Measurements from ENCODE around the gene BRI3.

GRCh38 chr7:98281757-98282606 is 496 bp downstream of the BRI3 start:
- no peak for TF ChIP-seq TCF7L2 (IDR thresholded peaks at IDR 0.05; ENCODE audit: borderline replicate concordance, extremely low read depth, insufficient read depth, insufficient read length)
- TF ChIP-seq CTCF (IDR thresholded peaks at IDR 0.05 in 2 of 3, conservative IDR thresholded peaks at IDR 0.05 in 1 of 3; ENCODE audit: borderline replicate concordance in 1 of 3, insufficient read depth in 1 of 3, low read depth in 2 of 3, low read length in 2 of 3): no peak
- no peak for TF ChIP-seq SP1 (IDR thresholded peaks at IDR 0.05; ENCODE audit: low read depth)
- TF ChIP-seq POLR2A (IDR thresholded peaks at IDR 0.05; ENCODE audit: borderline replicate concordance, extremely low read depth, insufficient read depth, insufficient read length): no peak
- TF ChIP-seq ZNF274 (IDR thresholded peaks at IDR 0.05; ENCODE audit: low read depth, low read length): no peak
- no peak for TF ChIP-seq EZH2phosphoT487 (IDR thresholded peaks at IDR 0.05; ENCODE audit: borderline replicate concordance)
- no peak for TF ChIP-seq EGR1 (IDR thresholded peaks at IDR 0.05; ENCODE audit: low read depth)

Data from HCT116 (cell line).